ENCODE data around the gene S100P. TPM values are rescaled to one million over a fixed set of nuclear protein-coding genes. Genes with fewer than 3 reads are reported as not detected.
A peak's percentile ranks its signal among the peaks of the same experiment; 100 is the strongest.

Gene S100P
- total RNA-seq, 3 donors from 2014 or later (not counting 1 experiment from before 2014, with no cell fraction given): 2.4 to 4.3 (median 2.7) TPM

- H3K4me3 ChIP-seq (ENCODE audit: low read length): no peak overlapping the region
- 90% methylated on average over 10 of the region's 10 CpGs for WGBS (ENCODE audit: insufficient coverage)
- DNase-seq: no peak
- no peak for TF ChIP-seq CTCF (IDR thresholded peaks at IDR 0.05)
- Mint-ChIP-seq H3K4me1 (peaks cover 28 to 39% of the 10 kb centered on the region in 2 donors), H3K27ac (peak overlapping the region; percentile 56 to 67), H3K4me3 (no peak overlapping the region), H3K9me3 (no peaks in the 10 kb centered on the region), H3K36me3 (no peaks in the 10 kb centered on the region), H3K27me3 (ENCODE audit: low read depth in 2 of 2) (no peaks in the 10 kb centered on the region)
- H3K4me1 ChIP-seq (ENCODE audit: control insufficient read depth, insufficient read depth, low read length): peaks cover 26% of the 10 kb centered on the region
- H3K36me3 ChIP-seq (ENCODE audit: control insufficient read depth, insufficient read depth, low read length): peaks cover 21% of the 10 kb centered on the region
- no peak overlapping the region for H3K27ac ChIP-seq (ENCODE audit: low read length)
- intact Hi-C loops (cut with micrococcal nuclease): no loop called here
- H3K9me3 ChIP-seq (ENCODE audit: control insufficient read depth, insufficient read depth, low read length): no peaks in the 10 kb centered on the region
- H3K27me3 ChIP-seq (ENCODE audit: control insufficient read depth, insufficient read depth, low read length): no peaks in the 10 kb centered on the region
- no peak for ATAC-seq
Measured at GRCh38 chr4:6680372-6681034, 13.2 kb upstream of the S100P start.

- Mint-ChIP-seq H3K27me3 (ENCODE audit: low read depth in 2 of 2) (no peaks in the 10 kb centered on the region), H3K9me3 (no peaks in the 10 kb centered on the region), H3K4me1 (peaks cover 21 to 37% of the 10 kb centered on the region in 2 donors), H3K36me3 (no peaks in the 10 kb centered on the region), H3K27ac (peak overlapping the region in 1 of 2 donors; percentile 56), H3K4me3 (no peak overlapping the region)
- no peak for TF ChIP-seq CTCF (IDR thresholded peaks at IDR 0.05)
- Histone ChIP-seq H3K4me3 (ENCODE audit: low read length) (no peak overlapping the region), H3K4me1 (ENCODE audit: control insufficient read depth, insufficient read depth, low read length) (peaks cover 24% of the 10 kb centered on the region), H3K9me3 (ENCODE audit: control insufficient read depth, insufficient read depth, low read length) (no peaks in the 10 kb centered on the region), H3K27me3 (ENCODE audit: control insufficient read depth, insufficient read depth, low read length) (no peaks in the 10 kb centered on the region), H3K36me3 (ENCODE audit: control insufficient read depth, insufficient read depth, low read length) (peaks cover 19% of the 10 kb centered on the region), H3K27ac (ENCODE audit: low read length) (no peak overlapping the region)
- peak in 1 of 2 donors; percentile 31 for DNase-seq
- intact Hi-C loops (cut with micrococcal nuclease): no loop called here
- WGBS (ENCODE audit: insufficient coverage): 92% methylated on average over 9 of the region's 9 CpGs
- ATAC-seq: no peak
Measured at GRCh38 chr4:6681191-6681590, 12.5 kb upstream of the S100P start.

- Histone ChIP-seq H3K27me3 (ENCODE audit: control insufficient read depth, insufficient read depth, low read length) (no peaks in the 10 kb centered on the region), H3K27ac (ENCODE audit: low read length) (no peak overlapping the region), H3K4me1 (ENCODE audit: control insufficient read depth, insufficient read depth, low read length) (peaks cover 31% of the 10 kb centered on the region), H3K9me3 (ENCODE audit: control insufficient read depth, insufficient read depth, low read length) (no peaks in the 10 kb centered on the region), H3K36me3 (ENCODE audit: control insufficient read depth, insufficient read depth, low read length) (peaks cover 7% of the 10 kb centered on the region), H3K4me3 (ENCODE audit: low read length) (no peak overlapping the region)
- Mint-ChIP-seq H3K36me3 (no peaks in the 10 kb centered on the region), H3K9me3 (no peaks in the 10 kb centered on the region), H3K4me3 (no peak overlapping the region), H3K27ac (no peak overlapping the region), H3K4me1 (peaks cover 15 to 34% of the 10 kb centered on the region in 2 donors), H3K27me3 (ENCODE audit: low read depth in 2 of 2) (no peaks in the 10 kb centered on the region)
- ATAC-seq: no peak
- intact Hi-C loops (cut with micrococcal nuclease): no loop called here
- no peak for DNase-seq
- TF ChIP-seq CTCF (IDR thresholded peaks at IDR 0.05): no peak
- 75% methylated on average over 10 of the region's 11 CpGs for WGBS (ENCODE audit: insufficient coverage)
Measured at GRCh38 chr4:6682862-6683590, 10.7 kb upstream of the S100P start.
